ENCODE results near the gene ALDH1B1.

The ALDH1B1 gene

GRCh38 chr9:38362852-38363588 is 29.5 kb upstream of the ALDH1B1 start:
- no peak overlapping the region for H3K27ac ChIP-seq

GRCh38 chr9:38363589-38363925 is 28.9 kb upstream of the ALDH1B1 start:
- TF ChIP-seq ZFX (IDR thresholded peaks at IDR 0.05) (no peak), CTCF (conservative IDR thresholded peaks at IDR 0.05) (no peak)
- no peak overlapping the region for H3K27ac ChIP-seq

More at GRCh38 chr9:38362852-38363588, 29.5 kb upstream of the ALDH1B1 start:
- TF ChIP-seq ZFX (IDR thresholded peaks at IDR 0.05) (no peak), CTCF (conservative IDR thresholded peaks at IDR 0.05) (peak; percentile 86)

GRCh38 chr9:38367898-38368297 is 24.6 kb upstream of the ALDH1B1 start:
- TF ChIP-seq CTCF (conservative IDR thresholded peaks at IDR 0.05) (no peak), ZFX (IDR thresholded peaks at IDR 0.05) (no peak)
- no peak overlapping the region for H3K27ac ChIP-seq

GRCh38 chr9:38368731-38369130 is 23.8 kb upstream of the ALDH1B1 start:
- H3K27ac ChIP-seq, result no peak overlapping the region
- no peak for TF ChIP-seq CTCF (conservative IDR thresholded peaks at IDR 0.05)
- no peak for TF ChIP-seq ZFX (IDR thresholded peaks at IDR 0.05)

GRCh38 chr9:38370176-38370575 is 22.3 kb upstream of the ALDH1B1 start:
- no peak overlapping the region for H3K27ac ChIP-seq
- no peak for TF ChIP-seq CTCF (conservative IDR thresholded peaks at IDR 0.05)
- TF ChIP-seq ZFX (IDR thresholded peaks at IDR 0.05), result no peak

GRCh38 chr9:38371495-38371894 is 21.0 kb upstream of the ALDH1B1 start:
- TF ChIP-seq ZFX (IDR thresholded peaks at IDR 0.05) (no peak), CTCF (conservative IDR thresholded peaks at IDR 0.05) (peak; percentile 68)
- H3K27ac ChIP-seq, result no peak overlapping the region

GRCh38 chr9:38372762-38373619 is 19.5 kb upstream of the ALDH1B1 start:
- no peak for TF ChIP-seq ZFX (IDR thresholded peaks at IDR 0.05)
- no peak for TF ChIP-seq CTCF (conservative IDR thresholded peaks at IDR 0.05)
- no peak overlapping the region for H3K27ac ChIP-seq
